OCI-LY7 (cell line): Measurements from ENCODE around the gene RAB13. TPM values are rescaled to one million over a fixed set of nuclear protein-coding genes. Genes with fewer than 3 reads are reported as not detected.

Experiments used
- BruUV-seq: library from RNA; stranded (reverse); fragments of 400-500 nt; replicated peaks from 2 replicates; lab custom pipeline; 2021; lab: Mats Ljungman, UMichigan
- CTCF ChIA-PET: fragments of 300-600 bp; sonication (Branson Sonifier 250); formaldehyde crosslinking; loops from one replicate; lab custom pipeline; 2022; ENCODE audit warnings: antibody characterized with exemption; ENCODE audit not compliant: unreplicated experiment; lab: Charles Lee
- POLR2A ChIA-PET: fragments of 300-600 bp; sonication (Branson Sonifier 250); formaldehyde crosslinking; loops from one replicate; lab custom pipeline; 2022; ENCODE audit warnings: antibody characterized with exemption; lab: Charles Lee
- DNase-seq: peaks from one replicate; pipeline ENCODE4 v3.0.0-alpha.2; 2015; ENCODE audit warnings: low spot score
- H2AFZ ChIP-seq: fragments of 200-600 bp; sonication (generic), shearing (Covaris generic); 2 replicates; pipeline ENCODE4 v1.6.1; 2014; ENCODE audit warnings: mild to moderate bottlenecking, antibody characterized with exemption, low read length, moderate library complexity
- H3K27ac ChIP-seq: fragments of 200-600 bp; sonication (generic); 2 replicates; pipeline ENCODE4 v1.5.1; 2014; ENCODE audit warnings: mixed run types, low read depth, mild to moderate bottlenecking, moderate library complexity, low read length, inconsistent platforms; ENCODE audit not compliant: poor library complexity, severe bottlenecking
- H3K36me3 ChIP-seq: fragments of 200-600 bp; sonication (generic); 2 replicates; pipeline ENCODE4 v1.6.1; 2014; ENCODE audit warnings: mild to moderate bottlenecking, antibody characterized with exemption, low read length, moderate library complexity, mixed read lengths; ENCODE audit not compliant: insufficient read depth
- H3K4me1 ChIP-seq: fragments of 200-600 bp; sonication (generic); 2 replicates; pipeline ENCODE4 v1.5.1; 2014; ENCODE audit warnings: mild to moderate bottlenecking, low read length; ENCODE audit not compliant: insufficient read depth, poor library complexity, severe bottlenecking
- H3K4me2 ChIP-seq: fragments of 200-600 bp; sonication (generic); 2 replicates; pipeline ENCODE4 v1.6.1; 2014; ENCODE audit warnings: mild to moderate bottlenecking, low read length
- H3K4me3 ChIP-seq: fragments of 200-600 bp; sonication (generic); 2 replicates; pipeline ENCODE4 v1.5.1; 2014; ENCODE audit warnings: mild to moderate bottlenecking, low read depth, low read length; ENCODE audit not compliant: poor library complexity, severe bottlenecking
- H3K79me2 ChIP-seq: fragments of 200-600 bp; sonication (generic); 2 replicates; pipeline ENCODE4 v1.6.1; 2016; ENCODE audit warnings: low read depth, mild to moderate bottlenecking, low read length, moderate library complexity, mixed read lengths; ENCODE audit not compliant: insufficient read depth
- H3K9me2 ChIP-seq: fragments of 200-600 bp; sonication (generic); 2 replicates; pipeline ENCODE4 v1.6.1; 2016; ENCODE audit warnings: mild to moderate bottlenecking, low read length, mixed read lengths; ENCODE audit not compliant: insufficient read depth
- H3K9me3 ChIP-seq: fragments of 200-600 bp; sonication (generic); 2 replicates; pipeline ENCODE4 v1.6.1; 2014; ENCODE audit warnings: mild to moderate bottlenecking, mixed run types, low read length, mixed read lengths
- H4K20me1 ChIP-seq: fragments of 200-600 bp; sonication (generic); 2 replicates; pipeline ENCODE4 v1.6.1; 2014; ENCODE audit warnings: mild to moderate bottlenecking, antibody characterized with exemption, low read length, moderate library complexity, mixed read lengths; ENCODE audit not compliant: insufficient read depth
- CTCF ChIP-seq: fragments of 200-600 bp; sonication (generic); conservative IDR thresholded peaks from 2 replicates; pipeline ENCODE4 v1.5.1; 2014; ENCODE audit warnings: mild to moderate bottlenecking, antibody characterized with exemption, low read length, moderate library complexity, mixed read lengths
- EZH2phosphoT487 ChIP-seq: fragments of 200-600 bp; sonication (generic); IDR thresholded peaks from 2 replicates; pipeline ENCODE4 v1.6.1; 2018; ENCODE audit warnings: low read depth, borderline replicate concordance, mild to moderate bottlenecking, mixed run types, antibody characterized with exemption, low read length, moderate library complexity, mixed read lengths
- intact Hi-C: fragments of 100-400 bp; cut with micrococcal nuclease; formaldehyde crosslinking; loops from one replicate; pipeline ENCODE4 v1.10.0; 2022; ENCODE audit not compliant: unreplicated experiment
- total RNA-seq, 2 experiments: library from RNA; depleted of rRNA in 1 of 2; stranded (reverse); fragments of >200 nt in 1 of 2; shearing (Covaris generic) in 1 of 2; gene quantifications; 2 replicates each; pipeline ENCODE4 v1.2.3, GENCODE V29; 2014 to 2022

The RAB13 gene
- total RNA-seq, 2 experiments from 2014 or later = 0.16 to 1.3 TPM

DNA sequence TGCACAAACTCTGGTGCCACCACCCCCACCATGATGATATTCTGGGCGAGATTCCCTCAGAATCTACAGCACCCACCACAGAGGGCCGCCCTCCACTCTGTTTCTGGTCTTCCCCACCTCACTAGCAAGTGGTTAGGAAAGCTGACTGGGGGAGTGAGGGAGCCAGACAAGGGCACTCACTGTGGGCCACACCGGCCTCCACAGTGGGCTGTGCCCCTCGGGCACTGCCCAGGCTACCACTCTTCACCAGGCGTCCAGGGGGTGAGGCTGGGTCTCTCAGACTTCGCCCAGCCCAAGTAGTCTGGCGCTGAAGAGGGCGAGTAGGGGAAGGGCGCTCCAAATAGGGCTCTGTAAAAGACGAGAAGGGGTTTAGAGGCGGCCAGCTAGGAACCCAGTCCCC lies 52.2 kb downstream of the RAB13 start:
- H3K27ac ChIP-seq = no peak overlapping the region
- H3K79me2 ChIP-seq = no peaks in the 10 kb centered on the region
- no TSS peak for BruUV-seq
- POLR2A ChIA-PET = no interaction called here
- CTCF ChIA-PET = no interaction called here
- H3K4me2 ChIP-seq = no peak overlapping the region
- DNase-seq = no peak
- no peaks in the 10 kb centered on the region for H3K9me2 ChIP-seq
- no peaks in the 10 kb centered on the region for H3K9me3 ChIP-seq
- no peak overlapping the region for H3K4me3 ChIP-seq
- no peaks in the 10 kb centered on the region for H4K20me1 ChIP-seq
- H3K36me3 ChIP-seq = peaks cover 85% of the 10 kb centered on the region
- intact Hi-C loops = no loop called here
- no peak overlapping the region for H2AFZ ChIP-seq
- TF ChIP-seq CTCF = no peak
- TF ChIP-seq EZH2phosphoT487 = no peak
- H3K4me1 ChIP-seq = no peaks in the 10 kb centered on the region

GRCh38 chr1:153933430-153933829 lies 52.7 kb downstream of the RAB13 start:
- CTCF ChIA-PET = no interaction called here
- peaks cover 85% of the 10 kb centered on the region for H3K36me3 ChIP-seq
- POLR2A ChIA-PET = no interaction called here

More at GRCh38 chr1:153933430-153933829, 52.7 kb downstream of the RAB13 start:
- Histone ChIP-seq H3K9me2 (no peaks in the 10 kb centered on the region), H3K4me2 (no peak overlapping the region), H3K9me3 (no peaks in the 10 kb centered on the region), H3K4me1 (no peaks in the 10 kb centered on the region), H4K20me1 (no peaks in the 10 kb centered on the region), H3K27ac (no peak overlapping the region), H3K4me3 (no peak overlapping the region), H2AFZ (no peak overlapping the region), H3K79me2 (no peaks in the 10 kb centered on the region)
- intact Hi-C loops = no loop called here
- TF ChIP-seq EZH2phosphoT487 (no peak), CTCF (no peak)
- no peak for DNase-seq
- BruUV-seq = no TSS peak
